Progenitor cell of endocrine pancreas (in vitro differentiated cells): ENCODE measurements around the gene ABLIM2. TPM values are rescaled to one million over a fixed set of nuclear protein-coding genes. Genes with fewer than 3 reads are reported as not detected.
A peak's percentile ranks its signal among the peaks of the same experiment; 100 is the strongest.

Source experiments
- DNase-seq: peaks from one replicate; pipeline ENCODE4 v3.0.0; 2021; ENCODE audit warnings: low spot score; ENCODE audit not compliant: unreplicated experiment
- H3K27ac Mint-ChIP-seq: 2 replicates; pipeline ENCODE4 v1.8.0; 2021; ENCODE audit warnings: mild to moderate bottlenecking, moderate library complexity, mixed read lengths
- H3K27me3 Mint-ChIP-seq: 2 replicates; pipeline ENCODE4 v1.8.0; 2021; ENCODE audit warnings: mixed read lengths
- H3K36me3 Mint-ChIP-seq: 2 replicates; pipeline ENCODE4 v1.8.0; 2022; ENCODE audit warnings: mixed read lengths; ENCODE audit not compliant: insufficient read depth
- H3K4me1 Mint-ChIP-seq: 2 replicates; pipeline ENCODE4 v1.8.0; 2021; ENCODE audit warnings: low read depth, mixed read lengths
- H3K4me3 Mint-ChIP-seq: 2 replicates; pipeline ENCODE4 v1.8.0; 2021; ENCODE audit warnings: low read depth, mild to moderate bottlenecking, moderate library complexity, mixed read lengths
- H3K9me3 Mint-ChIP-seq: 2 replicates; pipeline ENCODE4 v1.8.0; 2021; ENCODE audit warnings: low read depth, mixed read lengths
- CTCF ChIP-seq: fragments of 200-600 bp; sonication (generic); IDR thresholded peaks from one replicate; pipeline ENCODE4 v1.5.0; 2021; ENCODE audit warnings: antibody characterized with exemption, mild to moderate bottlenecking; ENCODE audit not compliant: unreplicated experiment
- total RNA-seq: library from RNA; stranded (reverse); gene quantifications from 2 replicates; pipeline ENCODE4 v1.2.1, GENCODE V29; 2021

The ABLIM2 gene
- total RNA-seq, 1 donor from 2014 or later, result 5.7 TPM

GRCh38 chr4:8200302-8200975 is 41.8 kb upstream of the ABLIM2 start:
- Mint-ChIP-seq H3K9me3 (no peaks in the 10 kb centered on the region), H3K4me1 (peaks cover 28% of the 10 kb centered on the region), H3K36me3 (no peaks in the 10 kb centered on the region), H3K27me3 (no peaks in the 10 kb centered on the region), H3K27ac (no peak overlapping the region), H3K4me3 (no peak overlapping the region)
- no peak for DNase-seq
- TF ChIP-seq CTCF, result no peak

- Mint-ChIP-seq H3K4me3 (peak overlapping the region; percentile 56), H3K27ac (peak overlapping the region; percentile 87), H3K4me1 (peaks cover 28% of the 10 kb centered on the region)
These were observed 41.1 kb upstream of the ABLIM2 start for GRCh38 chr4:8199594-8200301.

GRCh38 chr4:8198906-8199593 is 40.4 kb upstream of the ABLIM2 start, which contains the start of gene SH3TC1:
Gene SH3TC1, plus strand, starts transcription at chr4:8199290. Its CDS starts 5,905 bp downstream, at chr4:8205195.
- Mint-ChIP-seq H3K9me3 (no peaks in the 10 kb centered on the region), H3K4me1 (peaks cover 25% of the 10 kb centered on the region), H3K36me3 (no peaks in the 10 kb centered on the region), H3K27ac (peak within 1 kb of the TSS; percentile 93), H3K27me3 (no peaks in the 10 kb centered on the region), H3K4me3 (peak within 1 kb of the TSS; percentile 56)
- TF ChIP-seq CTCF, result no peak
- peak; percentile 68 for DNase-seq

More at GRCh38 chr4:8199594-8200301, 41.1 kb upstream of the ABLIM2 start:
- DNase-seq, result no peak
- no peaks in the 10 kb centered on the region for H3K9me3 Mint-ChIP-seq
- no peaks in the 10 kb centered on the region for H3K27me3 Mint-ChIP-seq
- no peaks in the 10 kb centered on the region for H3K36me3 Mint-ChIP-seq
- TF ChIP-seq CTCF, result no peak

GRCh38 chr4:8198206-8198905 is 39.7 kb upstream of the ABLIM2 start:
- DNase-seq, result no peak
- peak overlapping the region; percentile 19 for H3K4me3 Mint-ChIP-seq
- no peaks in the 10 kb centered on the region for H3K36me3 Mint-ChIP-seq
- TF ChIP-seq CTCF, result no peak
- no peaks in the 10 kb centered on the region for H3K27me3 Mint-ChIP-seq
- peaks cover 26% of the 10 kb centered on the region for H3K4me1 Mint-ChIP-seq
- no peaks in the 10 kb centered on the region for H3K9me3 Mint-ChIP-seq
- peak overlapping the region; percentile 93 for H3K27ac Mint-ChIP-seq

GRCh38 chr4:8197521-8197920 is 38.9 kb upstream of the ABLIM2 start:
- Mint-ChIP-seq H3K4me3 (no peak overlapping the region), H3K9me3 (no peaks in the 10 kb centered on the region), H3K27ac (no peak overlapping the region), H3K4me1 (peaks cover 31% of the 10 kb centered on the region), H3K36me3 (no peaks in the 10 kb centered on the region), H3K27me3 (no peaks in the 10 kb centered on the region)
- TF ChIP-seq CTCF, result no peak
- DNase-seq, result no peak
